PC-3 (cell line): ENCODE results near the gene PAN3. TPM values are rescaled to one million over a fixed set of nuclear protein-coding genes. Genes with fewer than 3 reads are reported as not detected.
A peak's percentile ranks its signal among the peaks of the same experiment; 100 is the strongest.
"Not testable (repeated sequence)": the region's sequence is repeated elsewhere in the genome, so short reads cannot be mapped to it uniquely, and the experiment has no call there.

ENCODE experiments used
- ATAC-seq: fragments of 200-7000 bp; cut with Tn5 transposase; 2 replicates; pipeline ENCODE4 v1.9.1; 2020; ENCODE audit warnings: mild to moderate bottlenecking, moderate library complexity
- BruUV-seq: library from RNA; stranded (reverse); fragments of 400-500 nt; replicated peaks from 2 replicates; lab custom pipeline; 2021; lab: Mats Ljungman, UMichigan
- CTCF ChIA-PET: fragments of 300-600 bp; sonication (Branson Sonifier 250); formaldehyde crosslinking; loops from one replicate; lab custom pipeline; 2022; ENCODE audit warnings: antibody characterized with exemption; lab: Charles Lee
- POLR2A ChIA-PET: fragments of 300-600 bp; sonication (Branson Sonifier 250); formaldehyde crosslinking; loops from one replicate; lab custom pipeline; 2022; ENCODE audit warnings: antibody characterized with exemption; ENCODE audit not compliant: unreplicated experiment; lab: Charles Lee
- DNase-seq: peaks from one replicate; pipeline ENCODE4 v3.0.0-alpha.2; 2015
- H2AFZ ChIP-seq: fragments of 300-600 bp; sonication (generic); 2 replicates; pipeline ENCODE4 v1.6.0; 2016; ENCODE audit warnings: antibody characterized with exemption, low read length
- H3F3A ChIP-seq: fragments of 300-600 bp; sonication (generic); one replicate; pipeline ENCODE4 v1.6.0; 2017; ENCODE audit warnings: antibody characterized with exemption, low read length, control low read depth, mild to moderate bottlenecking; ENCODE audit not compliant: unreplicated experiment
- H3K27ac ChIP-seq: fragments of 300-600 bp; sonication (generic); 2 replicates; pipeline ENCODE4 v1.5.1; 2016; ENCODE audit warnings: mild to moderate bottlenecking, low read length
- H3K27me3 ChIP-seq: fragments of 300-600 bp; sonication (generic); 2 replicates; pipeline ENCODE4 v1.6.1; 2016; ENCODE audit warnings: low read length, mixed read lengths
- H3K36me3 ChIP-seq: fragments of 300-600 bp; sonication (generic); 2 replicates; pipeline ENCODE4 v1.6.1; 2016; ENCODE audit warnings: low read depth, mixed run types, low read length, mixed read lengths
- H3K4me1 ChIP-seq: fragments of 300-600 bp; sonication (generic); 2 replicates; pipeline ENCODE4 v1.5.1; 2016; ENCODE audit warnings: low read length; ENCODE audit not compliant: insufficient read depth
- H3K4me2 ChIP-seq: fragments of 300-600 bp; sonication (generic); 2 replicates; pipeline ENCODE4 v1.6.0; 2016; ENCODE audit warnings: low read length
- H3K4me3 ChIP-seq: fragments of 300-600 bp; sonication (generic); 2 replicates; pipeline ENCODE4 v1.5.1; 2016; ENCODE audit warnings: mild to moderate bottlenecking, low read length, mixed read lengths
- H3K79me2 ChIP-seq: fragments of 300-600 bp; sonication (generic); 2 replicates; pipeline ENCODE4 v1.6.1; 2017; ENCODE audit warnings: low read length, mixed read lengths
- H3K9ac ChIP-seq: fragments of 300-600 bp; sonication (generic); 2 replicates; pipeline ENCODE4 v1.6.0; 2016; ENCODE audit warnings: mild to moderate bottlenecking, low read length
- H3K9me2 ChIP-seq: fragments of 300-600 bp; sonication (generic); replicated peaks from 2 replicates; pipeline ENCODE4 v1.6.1; 2016; ENCODE audit warnings: mixed run types, low read length, mixed read lengths
- H3K9me3 ChIP-seq: fragments of 300-600 bp; sonication (generic); 2 replicates; pipeline ENCODE4 v1.6.1; 2016; ENCODE audit warnings: low read length, mixed read lengths
- H4K20me1 ChIP-seq: fragments of 300-600 bp; sonication (generic); 2 replicates; pipeline ENCODE4 v1.6.1; 2016; ENCODE audit warnings: low read length, mixed read lengths
- CTCF ChIP-seq: fragments of 300-600 bp; sonication (generic); conservative IDR thresholded peaks from 2 replicates; pipeline ENCODE4 v1.5.1; 2017; ENCODE audit warnings: antibody characterized with exemption, low read depth, mild to moderate bottlenecking, low read length
- EZH2 ChIP-seq: fragments of 300-600 bp; sonication (generic); IDR thresholded peaks from one replicate; pipeline ENCODE4 v1.6.1; 2017; ENCODE audit warnings: antibody characterized with exemption, mild to moderate bottlenecking, low read length; ENCODE audit not compliant: unreplicated experiment
- EZH2phosphoT487 ChIP-seq: fragments of 300-600 bp; sonication (generic); IDR thresholded peaks from 2 replicates; pipeline ENCODE4 v1.6.1; 2018; ENCODE audit warnings: mild to moderate bottlenecking, antibody characterized with exemption, low read length, borderline replicate concordance
- intact Hi-C: fragments of 100-400 bp; cut with micrococcal nuclease; formaldehyde crosslinking; loops from 2 replicates; pipeline ENCODE4 v1.9.0; 2023
- total RNA-seq: library from RNA; depleted of rRNA; stranded (reverse); fragments of >200 nt; gene quantifications from 2 replicates; pipeline ENCODE4 v1.2.3, GENCODE V29; 2014

The PAN3 gene
- total RNA-seq, 1 experiment from 2014 or later: 14.6 TPM

- intact Hi-C loops: no loop called here
- no peaks in the 10 kb centered on the region for H3K4me1 ChIP-seq
- ChIA-PET CTCF (no interaction called here), POLR2A (no interaction called here)
- no peaks in the 10 kb centered on the region for H4K20me1 ChIP-seq
- no peak for ATAC-seq
- no TSS peak for BruUV-seq
- TF ChIP-seq EZH2: no peak
- no peak for TF ChIP-seq EZH2phosphoT487
- no peak for TF ChIP-seq CTCF
- no peak overlapping the region for H2AFZ ChIP-seq
- no peak overlapping the region for H3K4me2 ChIP-seq
- no peaks in the 10 kb centered on the region for H3K79me2 ChIP-seq
- no peaks in the 10 kb centered on the region for H3K9me2 ChIP-seq
- H3K4me3 ChIP-seq: no peak overlapping the region
- H3K36me3 ChIP-seq: no peaks in the 10 kb centered on the region
- H3K27me3 ChIP-seq: peaks cover 68% of the 10 kb centered on the region
- no peaks in the 10 kb centered on the region for H3F3A ChIP-seq
- no peak for DNase-seq
- H3K27ac ChIP-seq: no peak overlapping the region
- no peak overlapping the region for H3K9ac ChIP-seq
- no peaks in the 10 kb centered on the region for H3K9me3 ChIP-seq
These were observed 38.8 kb upstream of the PAN3 start for GRCh38 chr13:28099396-28100149.

GRCh38 chr13:28100150-28101121 is 37.9 kb upstream of the PAN3 start, which contains the start of gene FLT3:
Gene FLT3 (minus strand): TSS chr13:28100576. CDS start chr13:28100510, 66 bp downstream.
- TF ChIP-seq EZH2phosphoT487 (no peak), CTCF (no peak), EZH2 (no peak)
- CTCF ChIA-PET: no interaction called here
- no TSS peak for BruUV-seq
- Histone ChIP-seq H3K27me3 (peaks cover 61% of the 10 kb centered on the region), H3K4me1 (no peaks in the 10 kb centered on the region), H3K79me2 (no peaks in the 10 kb centered on the region), H3K4me2 (peak within 1 kb of the TSS; percentile 46), H3F3A (no peaks in the 10 kb centered on the region), H3K9me3 (no peaks in the 10 kb centered on the region), H2AFZ (no peak within 1 kb of the TSS), H3K4me3 (no peak within 1 kb of the TSS), H4K20me1 (no peaks in the 10 kb centered on the region), H3K9me2 (no peaks in the 10 kb centered on the region), H3K9ac (no peak within 1 kb of the TSS), H3K27ac (no peak within 1 kb of the TSS), H3K36me3 (no peaks in the 10 kb centered on the region)
- DNase-seq: peak; percentile 32
- POLR2A ChIA-PET: no interaction called here
- intact Hi-C loops: no loop called here
- peak; percentile 38; the same call in 1 of the 2 replicates for ATAC-seq

- H3F3A ChIP-seq, DNase-seq, H3K79me2 ChIP-seq, H3K4me3 ChIP-seq, H4K20me1 ChIP-seq, ATAC-seq, H3K36me3 ChIP-seq, H3K9me3 ChIP-seq, H3K4me1 ChIP-seq, intact Hi-C loops, H3K9me2 ChIP-seq, H3K4me2 ChIP-seq, H2AFZ ChIP-seq, CTCF ChIA-PET, BruUV-seq, POLR2A ChIA-PET, H3K9ac ChIP-seq, H3K27ac ChIP-seq: not testable (repeated sequence)
- H3K27me3 ChIP-seq: peaks cover 49% of the 10 kb centered on the region
These were observed 36.5 kb upstream of the PAN3 start for GRCh38 chr13:28101886-28102285.
